ENCODE measurements around the gene PSMB10.

Gene PSMB10

DNA sequence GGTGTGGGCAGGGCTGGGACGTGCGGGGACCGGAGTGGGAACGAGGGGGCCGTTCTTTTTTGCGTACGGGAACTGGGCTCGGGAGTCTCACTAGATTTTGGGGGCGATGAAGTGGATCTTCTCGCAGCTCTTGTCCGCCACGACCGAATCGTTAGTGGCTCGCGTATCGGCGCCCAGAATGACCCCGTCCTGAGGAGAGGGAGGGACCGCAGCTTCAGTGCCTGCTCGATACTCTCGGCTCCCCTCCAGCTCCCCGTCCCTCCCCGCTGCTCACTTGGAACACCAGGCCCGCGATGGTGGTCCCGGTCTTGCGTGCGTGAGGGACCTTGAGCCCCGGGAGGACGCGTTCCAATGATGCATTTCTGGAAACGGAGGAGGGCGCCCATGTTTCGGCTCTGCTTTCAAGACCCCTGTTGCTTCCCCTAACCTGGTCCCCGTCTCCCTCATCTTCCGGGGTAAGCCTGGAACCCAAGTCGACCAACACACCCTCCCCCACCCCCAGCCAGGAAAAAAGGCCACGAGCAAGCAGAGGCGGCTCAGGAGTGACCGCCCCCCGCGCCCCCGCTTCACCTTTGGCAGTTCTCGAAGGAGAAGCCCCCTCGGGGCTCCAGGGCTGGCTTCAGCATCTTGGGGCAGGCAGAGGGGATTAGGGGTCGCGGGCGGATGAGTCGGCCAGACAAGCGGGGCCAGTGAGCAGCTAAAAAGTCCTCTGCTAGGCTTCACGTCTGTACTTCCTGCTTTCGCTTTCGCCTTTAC is at the start of gene PSMB10:
TSS of gene PSMB10 (minus strand) at position 727 of the 756 bp plus-strand sequence. CDS start at position 626, 101 bp downstream.
- H3K36me3 ChIP-seq (ENCODE audit: insufficient read depth, low read length) = no peaks in the 10 kb centered on the region; the same call in 1 of the 2 replicates
- peak within 1 kb of the TSS; percentile 80 for H3K4me3 ChIP-seq (ENCODE audit: low read length, poor library complexity, severe bottlenecking)
- H3K9me3 ChIP-seq (ENCODE audit: insufficient read depth, low read depth, low read length) = no peaks in the 10 kb centered on the region
- peak within 1 kb of the TSS; percentile 84 for H3K4me2 ChIP-seq (ENCODE audit: low read depth, low read length, poor library complexity, severe bottlenecking)
- peak within 1 kb of the TSS; percentile 65 for H2AFZ ChIP-seq (ENCODE audit: low read length)
- peaks cover 7% of the 10 kb centered on the region for H4K20me1 ChIP-seq (ENCODE audit: insufficient read depth, low read length, poor library complexity, severe bottlenecking)
- no peaks in the 10 kb centered on the region for H3K9me2 ChIP-seq (replicated peaks; ENCODE audit: low read depth, low read length)
- H3K79me2 ChIP-seq (ENCODE audit: insufficient read depth, low read length) = peaks cover 30% of the 10 kb centered on the region
- H3K4me1 ChIP-seq (ENCODE audit: insufficient read depth, low read length, poor library complexity, severe bottlenecking) = peaks cover 17% of the 10 kb centered on the region
- peak within 1 kb of the TSS; percentile 96 for H3K9ac ChIP-seq (ENCODE audit: low read depth, low read length, poor library complexity, severe bottlenecking)
- no peaks in the 10 kb centered on the region for H3K27me3 ChIP-seq (ENCODE audit: insufficient read depth, low read length, poor library complexity, severe bottlenecking)
- H3F3A ChIP-seq (ENCODE audit: low read depth) = no peaks in the 10 kb centered on the region; the same call in 1 of the 2 replicates
- TF ChIP-seq EZH2phosphoT487 (IDR thresholded peaks at IDR 0.05; ENCODE audit: borderline replicate concordance) = no peak
- TF ChIP-seq, protein P1, sequence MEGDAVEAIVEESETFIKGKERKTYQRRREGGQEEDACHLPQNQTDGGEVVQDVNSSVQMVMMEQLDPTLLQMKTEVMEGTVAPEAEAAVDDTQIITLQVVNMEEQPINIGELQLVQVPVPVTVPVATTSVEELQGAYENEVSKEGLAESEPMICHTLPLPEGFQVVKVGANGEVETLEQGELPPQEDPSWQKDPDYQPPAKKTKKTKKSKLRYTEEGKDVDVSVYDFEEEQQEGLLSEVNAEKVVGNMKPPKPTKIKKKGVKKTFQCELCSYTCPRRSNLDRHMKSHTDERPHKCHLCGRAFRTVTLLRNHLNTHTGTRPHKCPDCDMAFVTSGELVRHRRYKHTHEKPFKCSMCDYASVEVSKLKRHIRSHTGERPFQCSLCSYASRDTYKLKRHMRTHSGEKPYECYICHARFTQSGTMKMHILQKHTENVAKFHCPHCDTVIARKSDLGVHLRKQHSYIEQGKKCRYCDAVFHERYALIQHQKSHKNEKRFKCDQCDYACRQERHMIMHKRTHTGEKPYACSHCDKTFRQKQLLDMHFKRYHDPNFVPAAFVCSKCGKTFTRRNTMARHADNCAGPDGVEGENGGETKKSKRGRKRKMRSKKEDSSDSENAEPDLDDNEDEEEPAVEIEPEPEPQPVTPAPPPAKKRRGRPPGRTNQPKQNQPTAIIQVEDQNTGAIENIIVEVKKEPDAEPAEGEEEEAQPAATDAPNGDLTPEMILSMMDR (conservative IDR thresholded peaks at IDR 0.05; ENCODE audit: low read length) = no peak

DNA sequence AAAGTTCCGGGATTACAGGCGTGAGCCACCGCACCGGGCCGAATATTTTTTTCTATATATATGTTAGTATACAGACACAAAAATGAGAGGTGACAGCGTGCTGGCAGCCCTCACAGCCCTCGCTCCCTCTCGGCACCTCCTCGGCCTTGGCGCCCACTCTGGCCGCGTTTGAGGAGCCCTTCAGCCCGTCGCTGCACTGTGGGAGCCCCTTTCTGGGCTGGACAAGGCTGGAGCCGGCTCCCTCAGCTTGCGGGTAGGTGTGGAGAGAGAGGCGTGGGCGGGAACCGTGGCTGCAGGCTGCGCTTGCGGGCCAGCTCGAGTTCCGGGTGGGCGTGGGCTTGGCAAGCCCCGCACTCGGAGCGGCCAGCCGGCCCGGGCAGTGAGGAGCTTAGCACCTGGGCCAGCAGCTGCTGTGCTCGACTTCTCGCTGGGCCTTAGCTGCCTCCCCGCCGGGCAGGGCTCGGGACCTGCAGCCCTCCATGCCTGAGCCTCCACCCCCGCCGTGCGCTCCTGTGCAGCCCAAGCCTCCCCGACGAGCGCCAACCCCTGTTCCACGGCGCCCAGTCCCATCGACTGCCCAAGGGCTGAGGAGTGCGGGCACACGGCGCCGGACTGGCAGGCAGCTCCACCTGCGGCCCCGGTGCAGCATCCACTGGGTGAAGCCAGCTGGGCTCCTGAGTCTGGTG is 45.5 kb upstream of the PSMB10 start:
- Histone ChIP-seq H3K27me3 (ENCODE audit: insufficient read depth, low read length, poor library complexity, severe bottlenecking) (no peaks in the 10 kb centered on the region), H3K9me2 (replicated peaks; ENCODE audit: low read depth, low read length) (no peaks in the 10 kb centered on the region), H4K20me1 (ENCODE audit: insufficient read depth, low read length, poor library complexity, severe bottlenecking) (no peaks in the 10 kb centered on the region), H3K79me2 (ENCODE audit: insufficient read depth, low read length) (no peaks in the 10 kb centered on the region), H3K9ac (ENCODE audit: low read depth, low read length, poor library complexity, severe bottlenecking) (no peak overlapping the region), H3K4me1 (ENCODE audit: insufficient read depth, low read length, poor library complexity, severe bottlenecking) (peaks cover 19% of the 10 kb centered on the region), H3K4me3 (ENCODE audit: low read length, poor library complexity, severe bottlenecking) (no peak overlapping the region), H3K4me2 (ENCODE audit: low read depth, low read length, poor library complexity, severe bottlenecking) (no peak overlapping the region), H3F3A (ENCODE audit: low read depth) (no peaks in the 10 kb centered on the region), H2AFZ (ENCODE audit: low read length) (no peak overlapping the region), H3K36me3 (ENCODE audit: insufficient read depth, low read length) (no peaks in the 10 kb centered on the region), H3K9me3 (ENCODE audit: insufficient read depth, low read depth, low read length) (no peaks in the 10 kb centered on the region)
- TF ChIP-seq, protein P1 (conservative IDR thresholded peaks at IDR 0.05; ENCODE audit: low read length) = no peak
- TF ChIP-seq EZH2phosphoT487 (IDR thresholded peaks at IDR 0.05; ENCODE audit: borderline replicate concordance) = no peak

DNA sequence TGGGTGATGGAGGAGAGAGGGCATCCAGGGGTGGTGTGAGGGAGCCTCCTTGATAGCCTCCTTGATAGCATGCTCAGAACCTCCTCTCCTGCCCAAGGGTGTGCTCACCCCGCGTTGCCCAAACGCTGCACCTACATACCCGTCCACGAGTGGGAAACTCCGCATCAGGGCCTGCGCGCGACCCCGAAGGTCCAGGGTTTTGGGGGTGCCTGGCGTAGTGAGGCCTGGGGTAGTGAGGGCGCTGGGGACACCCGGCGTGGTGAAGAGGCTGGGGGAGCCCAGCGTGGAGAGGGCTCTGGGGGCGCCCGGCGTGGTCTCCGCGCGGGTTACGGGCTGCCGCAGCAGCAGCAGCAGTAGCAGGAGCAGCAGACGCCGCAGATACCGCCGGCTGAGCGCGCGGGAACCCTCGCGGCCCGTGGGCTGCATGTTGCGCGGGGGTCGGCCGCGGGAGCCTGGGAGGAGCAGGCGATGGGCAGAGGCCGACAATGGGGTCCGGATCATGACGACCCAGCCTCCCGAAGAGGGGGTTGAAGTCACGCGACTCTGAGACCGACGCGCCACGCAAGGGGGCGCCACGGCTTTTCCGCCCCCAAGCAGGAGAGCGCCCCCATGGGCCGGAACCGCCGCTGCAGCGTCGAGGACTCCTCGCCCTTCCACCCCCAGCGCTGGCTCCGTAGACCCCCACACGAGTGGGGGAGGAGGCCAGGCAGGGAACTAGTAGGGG is 43.5 kb upstream of the PSMB10 start, which contains the start of gene DPEP3:
TSS of gene DPEP3 (minus strand) at position 545 of the 724 bp plus-strand sequence. CDS start at position 426, 119 bp downstream.
- no peak within 1 kb of the TSS for H2AFZ ChIP-seq (ENCODE audit: low read length)
- no peak within 1 kb of the TSS for H3K4me2 ChIP-seq (ENCODE audit: low read depth, low read length, poor library complexity, severe bottlenecking)
- no peaks in the 10 kb centered on the region for H3K79me2 ChIP-seq (ENCODE audit: insufficient read depth, low read length)
- no peak for TF ChIP-seq EZH2phosphoT487 (IDR thresholded peaks at IDR 0.05; ENCODE audit: borderline replicate concordance)
- TF ChIP-seq, protein P1 (conservative IDR thresholded peaks at IDR 0.05; ENCODE audit: low read length) = no peak
- no peaks in the 10 kb centered on the region for H3K9me2 ChIP-seq (replicated peaks; ENCODE audit: low read depth, low read length)
- H3K4me3 ChIP-seq (ENCODE audit: low read length, poor library complexity, severe bottlenecking) = no peak within 1 kb of the TSS
- no peaks in the 10 kb centered on the region for H3K27me3 ChIP-seq (ENCODE audit: insufficient read depth, low read length, poor library complexity, severe bottlenecking)
- H3F3A ChIP-seq (ENCODE audit: low read depth) = no peaks in the 10 kb centered on the region
- no peaks in the 10 kb centered on the region for H3K36me3 ChIP-seq (ENCODE audit: insufficient read depth, low read length)
- peaks cover 17% of the 10 kb centered on the region for H3K4me1 ChIP-seq (ENCODE audit: insufficient read depth, low read length, poor library complexity, severe bottlenecking)
- no peaks in the 10 kb centered on the region for H4K20me1 ChIP-seq (ENCODE audit: insufficient read depth, low read length, poor library complexity, severe bottlenecking)
- no peaks in the 10 kb centered on the region for H3K9me3 ChIP-seq (ENCODE audit: insufficient read depth, low read depth, low read length)
- no peak within 1 kb of the TSS for H3K9ac ChIP-seq (ENCODE audit: low read depth, low read length, poor library complexity, severe bottlenecking)

All from Loucy (cell line).